Epithelial cell of prostate (primary cell): ENCODE data around the gene THSD4.

Experiments
- DNase-seq: peaks from one replicate; pipeline ENCODE4 v3.0.0-alpha.2; 2011; ENCODE audit warnings: low read depth, low spot score
- H3K27ac ChIP-seq: fragments of 450-650 bp; 2 replicates; pipeline ENCODE4 v1.5.1; 2017; ENCODE audit warnings: mild to moderate bottlenecking

The THSD4 gene

DNA sequence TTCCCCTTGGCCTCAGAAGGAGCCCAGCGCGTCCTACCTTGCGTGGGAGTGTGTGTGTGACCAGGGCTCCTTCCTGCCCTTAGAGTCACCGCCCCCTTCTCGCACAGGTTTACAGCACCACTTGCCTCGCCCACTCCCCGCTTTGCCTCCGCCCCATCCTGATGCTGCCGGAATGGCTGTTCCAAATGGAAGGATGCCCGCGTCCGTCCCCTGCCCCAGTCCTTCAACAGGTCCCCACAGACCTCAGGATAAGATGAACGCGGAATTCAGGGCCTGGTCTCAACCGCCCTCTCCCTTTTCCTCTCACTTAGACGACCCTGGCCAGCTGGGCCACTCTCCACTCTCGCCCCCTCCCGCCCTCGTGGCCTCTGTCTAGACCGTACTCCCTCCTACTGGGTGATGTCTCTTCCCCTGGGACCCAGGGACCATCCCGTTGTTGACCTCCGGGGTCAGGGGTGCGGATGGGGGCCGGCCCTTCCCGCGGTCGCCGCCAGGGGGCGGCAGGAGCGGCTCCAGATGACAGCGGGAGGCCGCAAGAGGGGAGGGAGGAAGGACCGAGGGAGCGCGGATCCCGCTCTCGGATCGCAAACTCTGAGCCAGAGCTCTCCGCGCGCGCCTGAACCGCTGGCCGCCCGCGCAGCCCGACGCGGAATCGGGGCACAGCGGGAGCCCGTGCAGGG, at the start of gene THSD4:
TSS of gene THSD4 (plus strand) at position 585 of the 680 bp plus-strand sequence.
- no peak for DNase-seq
- H3K27ac ChIP-seq, result peak within 1 kb of the TSS; percentile 93

- H3K27ac ChIP-seq, result no peak overlapping the region
- DNase-seq, result peak; percentile 22
Measured at GRCh38 chr15:71066983-71067382, 48.3 kb upstream of the THSD4 start.

DNA sequence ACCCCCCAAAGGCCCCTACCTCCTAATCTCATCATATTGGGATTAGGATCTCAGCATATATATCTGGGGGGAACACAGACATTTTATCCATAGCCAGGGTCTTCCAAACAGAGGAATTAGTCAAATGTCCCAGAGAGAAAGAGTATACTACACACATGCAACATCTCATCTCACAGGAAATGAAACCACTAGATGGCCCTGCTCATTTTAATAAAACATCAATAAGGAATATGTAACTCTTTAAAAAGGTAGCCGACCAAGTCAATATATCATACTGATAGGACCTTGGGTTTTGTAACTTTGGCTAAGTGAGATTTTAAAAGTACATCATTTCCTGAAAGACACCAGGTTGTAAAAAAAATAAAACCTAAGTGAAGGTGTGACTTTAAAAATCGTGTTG, 45.6 kb upstream of the THSD4 start:
- no peak for DNase-seq
- H3K27ac ChIP-seq, result peak overlapping the region; percentile 46

- H3K27ac ChIP-seq, result peak overlapping the region; percentile 46
- no peak for DNase-seq
Measured at GRCh38 chr15:71071529-71071928, 43.7 kb upstream of the THSD4 start.

DNA sequence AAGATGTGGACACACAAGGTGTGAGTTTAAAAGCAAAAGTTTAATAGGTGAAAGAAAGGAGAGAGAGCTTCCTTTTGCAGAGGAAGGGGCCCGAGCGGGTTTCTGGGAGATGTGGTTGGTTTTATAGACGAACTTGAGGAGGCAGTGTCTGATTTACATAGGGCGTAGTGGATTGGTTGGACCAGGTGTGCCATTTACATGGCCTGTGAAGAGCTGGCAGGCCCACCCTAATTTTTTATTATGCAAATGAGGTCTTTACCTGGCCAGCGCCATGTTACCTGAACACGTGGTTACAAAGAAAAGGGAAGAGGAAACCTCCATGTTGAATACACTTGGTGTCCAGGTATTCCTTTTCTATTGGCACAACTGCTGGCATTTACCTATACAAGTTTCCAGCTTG, 42.8 kb upstream of the THSD4 start:
- H3K27ac ChIP-seq, result no peak overlapping the region
- no peak for DNase-seq

- no peak for DNase-seq
- peak overlapping the region; percentile 92 for H3K27ac ChIP-seq
Measured at GRCh38 chr15:71078506-71079207, 36.6 kb upstream of the THSD4 start.

- peak; percentile 79 for DNase-seq
- peak overlapping the region; percentile 92 for H3K27ac ChIP-seq
Measured at GRCh38 chr15:71079208-71080044, 35.8 kb upstream of the THSD4 start.

- peak; percentile 91 for DNase-seq
- H3K27ac ChIP-seq, result peak overlapping the region; percentile 92
Measured at GRCh38 chr15:71080166-71080565, 35.1 kb upstream of the THSD4 start.

DNA sequence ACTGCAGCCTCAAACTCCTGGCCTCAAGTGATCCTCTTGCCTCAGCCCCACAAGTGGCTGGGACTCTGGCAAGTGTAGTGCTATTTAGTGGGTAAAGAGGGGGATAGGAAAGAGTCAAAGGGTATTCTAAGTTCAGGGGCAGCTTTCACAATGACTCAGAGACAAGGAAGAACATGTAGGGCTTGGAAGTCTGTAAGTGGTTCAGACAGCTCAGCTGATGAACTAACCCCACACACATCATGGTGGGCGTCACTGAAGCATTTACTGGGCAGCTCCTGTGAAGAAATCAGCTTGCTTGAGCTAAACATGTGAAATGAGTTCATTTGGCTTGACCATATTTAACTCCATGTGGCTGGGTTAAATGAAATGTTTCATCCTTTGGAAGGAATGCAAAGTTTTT, 34.6 kb upstream of the THSD4 start:
- DNase-seq, result peak; percentile 96
- H3K27ac ChIP-seq, result peak overlapping the region; percentile 92

DNA sequence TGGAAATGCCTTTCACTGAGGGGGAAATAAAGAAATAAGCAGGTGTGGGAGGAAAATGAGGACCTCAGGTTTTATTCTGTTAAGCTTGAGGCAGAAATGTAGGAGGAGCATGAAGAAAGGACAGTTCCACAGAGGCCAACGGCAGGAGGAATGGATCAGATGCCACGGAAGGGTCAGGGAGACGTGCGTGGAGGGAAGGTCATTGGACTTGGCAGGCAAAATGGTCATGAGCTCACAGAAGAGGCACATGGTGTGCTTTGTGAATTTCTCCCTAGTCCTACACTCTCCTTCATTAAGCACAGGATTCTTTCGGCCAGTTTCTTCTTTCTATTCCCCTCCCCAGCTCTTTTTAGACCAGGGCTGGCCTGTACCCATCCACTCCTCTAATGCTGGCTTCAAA, 32.5 kb upstream of the THSD4 start:
- no peak overlapping the region for H3K27ac ChIP-seq

GRCh38 chr15:71083349-71083748, 31.9 kb upstream of the THSD4 start:
- no peak for DNase-seq
- H3K27ac ChIP-seq, result no peak overlapping the region

More for the DNA sequence above, 32.5 kb upstream of the THSD4 start:
- DNase-seq, result no peak

- H3K27ac ChIP-seq, result no peak overlapping the region
Measured at GRCh38 chr15:71084264-71084663, 31.0 kb upstream of the THSD4 start.

DNA sequence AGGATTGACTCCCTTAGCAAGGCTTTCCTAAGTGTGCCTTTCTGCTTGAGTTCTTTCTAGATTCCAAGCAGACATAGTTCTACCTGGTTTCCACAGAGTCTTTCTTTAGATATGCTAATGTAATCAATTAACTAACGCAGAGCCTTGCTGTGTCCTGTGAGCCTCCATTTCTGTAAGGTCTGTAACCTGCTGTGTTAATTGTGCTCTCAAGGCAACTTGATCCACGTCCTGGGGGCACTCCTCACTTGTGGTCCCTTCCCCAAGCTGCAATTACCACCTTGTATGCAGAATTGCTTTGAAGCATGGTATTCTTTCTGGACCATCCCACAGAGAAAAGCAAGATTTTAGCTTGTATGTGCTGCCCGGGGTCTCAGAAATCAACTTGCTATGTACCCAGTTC, 29.5 kb upstream of the THSD4 start:
- H3K27ac ChIP-seq, result no peak overlapping the region
- no peak for DNase-seq

More at GRCh38 chr15:71084264-71084663, 31.0 kb upstream of the THSD4 start:
- no peak for DNase-seq

GRCh38 chr15:71088155-71088554, 27.1 kb upstream of the THSD4 start:
- no peak overlapping the region for H3K27ac ChIP-seq
- no peak for DNase-seq

GRCh38 chr15:71088683-71089082, 26.6 kb upstream of the THSD4 start:
- DNase-seq, result no peak
- H3K27ac ChIP-seq, result no peak overlapping the region

- DNase-seq, result no peak
- H3K27ac ChIP-seq, result no peak overlapping the region
Measured at GRCh38 chr15:71089801-71090200, 25.5 kb upstream of the THSD4 start.

DNA sequence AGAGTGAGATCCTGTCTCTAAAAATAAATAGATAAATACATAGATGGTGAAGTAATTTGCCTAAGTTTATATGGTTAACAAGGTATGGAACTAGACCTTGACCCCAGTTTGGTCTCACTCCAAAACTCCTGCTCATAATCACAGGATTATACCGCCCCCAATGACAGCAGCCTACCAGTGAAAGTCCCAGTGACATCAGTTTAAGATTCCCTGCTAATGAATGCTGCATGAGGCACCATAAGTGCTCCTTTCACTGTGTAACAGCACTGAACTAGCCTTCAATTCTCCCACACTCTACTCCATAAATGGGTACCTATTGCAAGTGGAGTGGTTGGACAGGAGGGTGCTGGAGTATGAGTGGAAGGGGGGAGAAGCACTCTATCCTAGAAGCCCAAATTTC, 23.7 kb upstream of the THSD4 start:
- DNase-seq, result no peak
- H3K27ac ChIP-seq, result no peak overlapping the region

DNA sequence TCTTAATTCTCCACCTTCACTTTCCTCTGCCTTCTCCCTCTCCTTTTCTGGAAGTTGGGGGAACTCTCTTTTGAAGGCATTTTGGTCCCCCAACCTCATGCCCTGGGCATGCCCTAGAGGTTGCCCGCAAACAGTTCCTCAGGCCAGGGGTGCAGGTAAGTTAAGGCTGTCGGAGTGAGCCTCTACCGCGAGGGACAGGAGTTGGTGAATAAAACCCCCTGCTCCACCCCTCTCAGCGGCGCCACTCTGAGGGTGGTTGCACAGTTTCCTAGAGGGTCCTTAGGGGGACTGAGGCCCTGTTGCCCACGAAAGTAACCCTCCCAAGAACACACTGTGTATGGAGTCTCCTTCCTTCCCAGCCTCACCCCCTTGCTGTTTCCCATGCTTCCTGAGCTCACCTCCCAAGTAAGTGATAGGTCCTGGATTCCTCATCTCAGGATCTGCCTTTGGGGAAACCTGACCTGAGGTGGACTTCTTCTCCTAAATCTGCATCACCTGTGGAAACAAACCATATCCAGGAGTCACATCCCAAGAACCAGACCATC, 23.1 kb upstream of the THSD4 start:
- DNase-seq, result no peak
- H3K27ac ChIP-seq, result peak overlapping the region; percentile 90

GRCh38 chr15:71093054-71094024, 21.9 kb upstream of the THSD4 start:
- peak overlapping the region; percentile 90 for H3K27ac ChIP-seq
- DNase-seq, result no peak
